GM12878 (cell line): ENCODE data around the gene NAPEPLD.

ENCODE experiments used
- BHLHE40 ChIP-seq, 2 experiments: fragments of 450-650 bp in 1 of 2; IDR thresholded peaks; 2 replicates each; pipeline ENCODE4 v1.6.1; 2011 to 2017; ENCODE audit warnings: low read depth in 2 of 2, borderline replicate concordance in 1 of 2, improper control_type of control experiment in 1 of 2, low read length in 1 of 2, mild to moderate bottlenecking in 1 of 2
- CREM ChIP-seq: IDR thresholded peaks from 2 replicates; pipeline ENCODE4 v1.6.1; 2014; ENCODE audit warnings: antibody characterized with exemption, low read depth
- IKZF2 ChIP-seq, 2 experiments: fragments of 450-650 bp; IDR thresholded peaks; 2 replicates each; pipeline ENCODE4 v1.6.1; 2017; ENCODE audit warnings: mild to moderate bottlenecking in 2 of 2, moderate library complexity in 2 of 2
- JUNB ChIP-seq: IDR thresholded peaks from 2 replicates; pipeline ENCODE4 v1.6.1; 2016; ENCODE audit warnings: antibody characterized with exemption, mild to moderate bottlenecking
- MXI1 ChIP-seq: fragments of 150-350 bp; IDR thresholded peaks from 2 replicates; pipeline ENCODE4 v1.6.1; 2011; ENCODE audit warnings: low read depth, mild to moderate bottlenecking, inconsistent platforms, low read length, improper control_type of control experiment
- NRF1 ChIP-seq: conservative IDR thresholded peaks from 2 replicates; pipeline ENCODE4 v1.6.1; 2011; ENCODE audit warnings: mild to moderate bottlenecking, low read depth, low read length, improper control_type of control experiment
- TF ChIP-seq, protein P1 (sequence below): IDR thresholded peaks from 2 replicates; pipeline ENCODE4 v1.6.1; 2011; ENCODE audit warnings: low read depth, low read length, improper control_type of control experiment, borderline replicate concordance
- TF ChIP-seq, protein P2 (sequence below): fragments of 150-350 bp; IDR thresholded peaks from 2 replicates; pipeline ENCODE4 v1.6.1; 2016; ENCODE audit warnings: low read depth, low read length
- TF ChIP-seq, protein P3 (sequence below): fragments of 150-350 bp; IDR thresholded peaks from 2 replicates; pipeline ENCODE4 v1.6.1; 2014; ENCODE audit warnings: mild to moderate bottlenecking, low read depth, low read length
- TF ChIP-seq, protein P4 (sequence below): fragments of 450-650 bp; IDR thresholded peaks from 2 replicates; pipeline ENCODE4 v1.6.1; 2017; ENCODE audit warnings: antibody characterized with exemption, mild to moderate bottlenecking, moderate library complexity

DNA sequence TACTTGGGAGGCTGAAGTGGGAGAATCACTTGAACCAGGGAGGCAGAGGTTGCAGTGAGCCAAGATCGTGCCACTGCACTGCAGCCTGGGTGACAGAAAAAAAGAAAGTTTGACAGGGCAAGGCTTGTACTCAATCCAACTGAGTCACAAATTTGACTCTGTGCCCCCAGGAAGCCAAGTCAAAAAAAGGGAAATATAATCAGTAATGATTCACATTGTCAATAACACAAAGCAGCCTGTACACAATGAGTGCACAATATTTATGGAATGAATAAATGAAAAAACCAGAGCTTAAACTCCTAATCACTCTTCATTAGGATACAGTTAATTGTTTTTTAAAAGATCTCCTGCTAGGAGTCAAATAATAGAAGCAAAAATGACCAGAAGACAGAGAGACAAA, 6.4 kb downstream of the NAPEPLD start:
- TF ChIP-seq, protein P1, sequence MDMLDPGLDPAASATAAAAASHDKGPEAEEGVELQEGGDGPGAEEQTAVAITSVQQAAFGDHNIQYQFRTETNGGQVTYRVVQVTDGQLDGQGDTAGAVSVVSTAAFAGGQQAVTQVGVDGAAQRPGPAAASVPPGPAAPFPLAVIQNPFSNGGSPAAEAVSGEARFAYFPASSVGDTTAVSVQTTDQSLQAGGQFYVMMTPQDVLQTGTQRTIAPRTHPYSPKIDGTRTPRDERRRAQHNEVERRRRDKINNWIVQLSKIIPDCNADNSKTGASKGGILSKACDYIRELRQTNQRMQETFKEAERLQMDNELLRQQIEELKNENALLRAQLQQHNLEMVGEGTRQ = no peak
- TF ChIP-seq JUNB (no peak), NRF1 (no peak), IKZF2 (IDR thresholded peaks at IDR 0.05) (no peak), BHLHE40 (IDR thresholded peaks at IDR 0.05; ENCODE audit: borderline replicate concordance in 1 of 2, low read depth in 2 of 2, low read length in 1 of 2) (no peak), CREM (no peak), MXI1 (no peak)
- TF ChIP-seq, protein P2, sequence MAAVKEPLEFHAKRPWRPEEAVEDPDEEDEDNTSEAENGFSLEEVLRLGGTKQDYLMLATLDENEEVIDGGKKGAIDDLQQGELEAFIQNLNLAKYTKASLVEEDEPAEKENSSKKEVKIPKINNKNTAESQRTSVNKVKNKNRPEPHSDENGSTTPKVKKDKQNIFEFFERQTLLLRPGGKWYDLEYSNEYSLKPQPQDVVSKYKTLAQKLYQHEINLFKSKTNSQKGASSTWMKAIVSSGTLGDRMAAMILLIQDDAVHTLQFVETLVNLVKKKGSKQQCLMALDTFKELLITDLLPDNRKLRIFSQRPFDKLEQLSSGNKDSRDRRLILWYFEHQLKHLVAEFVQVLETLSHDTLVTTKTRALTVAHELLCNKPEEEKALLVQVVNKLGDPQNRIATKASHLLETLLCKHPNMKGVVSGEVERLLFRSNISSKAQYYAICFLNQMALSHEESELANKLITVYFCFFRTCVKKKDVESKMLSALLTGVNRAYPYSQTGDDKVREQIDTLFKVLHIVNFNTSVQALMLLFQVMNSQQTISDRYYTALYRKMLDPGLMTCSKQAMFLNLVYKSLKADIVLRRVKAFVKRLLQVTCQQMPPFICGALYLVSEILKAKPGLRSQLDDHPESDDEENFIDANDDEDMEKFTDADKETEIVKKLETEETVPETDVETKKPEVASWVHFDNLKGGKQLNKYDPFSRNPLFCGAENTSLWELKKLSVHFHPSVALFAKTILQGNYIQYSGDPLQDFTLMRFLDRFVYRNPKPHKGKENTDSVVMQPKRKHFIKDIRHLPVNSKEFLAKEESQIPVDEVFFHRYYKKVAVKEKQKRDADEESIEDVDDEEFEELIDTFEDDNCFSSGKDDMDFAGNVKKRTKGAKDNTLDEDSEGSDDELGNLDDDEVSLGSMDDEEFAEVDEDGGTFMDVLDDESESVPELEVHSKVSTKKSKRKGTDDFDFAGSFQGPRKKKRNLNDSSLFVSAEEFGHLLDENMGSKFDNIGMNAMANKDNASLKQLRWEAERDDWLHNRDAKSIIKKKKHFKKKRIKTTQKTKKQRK = no peak
- TF ChIP-seq, protein P3, sequence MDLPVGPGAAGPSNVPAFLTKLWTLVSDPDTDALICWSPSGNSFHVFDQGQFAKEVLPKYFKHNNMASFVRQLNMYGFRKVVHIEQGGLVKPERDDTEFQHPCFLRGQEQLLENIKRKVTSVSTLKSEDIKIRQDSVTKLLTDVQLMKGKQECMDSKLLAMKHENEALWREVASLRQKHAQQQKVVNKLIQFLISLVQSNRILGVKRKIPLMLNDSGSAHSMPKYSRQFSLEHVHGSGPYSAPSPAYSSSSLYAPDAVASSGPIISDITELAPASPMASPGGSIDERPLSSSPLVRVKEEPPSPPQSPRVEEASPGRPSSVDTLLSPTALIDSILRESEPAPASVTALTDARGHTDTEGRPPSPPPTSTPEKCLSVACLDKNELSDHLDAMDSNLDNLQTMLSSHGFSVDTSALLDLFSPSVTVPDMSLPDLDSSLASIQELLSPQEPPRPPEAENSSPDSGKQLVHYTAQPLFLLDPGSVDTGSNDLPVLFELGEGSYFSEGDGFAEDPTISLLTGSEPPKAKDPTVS = no peak
- TF ChIP-seq, protein P4, sequence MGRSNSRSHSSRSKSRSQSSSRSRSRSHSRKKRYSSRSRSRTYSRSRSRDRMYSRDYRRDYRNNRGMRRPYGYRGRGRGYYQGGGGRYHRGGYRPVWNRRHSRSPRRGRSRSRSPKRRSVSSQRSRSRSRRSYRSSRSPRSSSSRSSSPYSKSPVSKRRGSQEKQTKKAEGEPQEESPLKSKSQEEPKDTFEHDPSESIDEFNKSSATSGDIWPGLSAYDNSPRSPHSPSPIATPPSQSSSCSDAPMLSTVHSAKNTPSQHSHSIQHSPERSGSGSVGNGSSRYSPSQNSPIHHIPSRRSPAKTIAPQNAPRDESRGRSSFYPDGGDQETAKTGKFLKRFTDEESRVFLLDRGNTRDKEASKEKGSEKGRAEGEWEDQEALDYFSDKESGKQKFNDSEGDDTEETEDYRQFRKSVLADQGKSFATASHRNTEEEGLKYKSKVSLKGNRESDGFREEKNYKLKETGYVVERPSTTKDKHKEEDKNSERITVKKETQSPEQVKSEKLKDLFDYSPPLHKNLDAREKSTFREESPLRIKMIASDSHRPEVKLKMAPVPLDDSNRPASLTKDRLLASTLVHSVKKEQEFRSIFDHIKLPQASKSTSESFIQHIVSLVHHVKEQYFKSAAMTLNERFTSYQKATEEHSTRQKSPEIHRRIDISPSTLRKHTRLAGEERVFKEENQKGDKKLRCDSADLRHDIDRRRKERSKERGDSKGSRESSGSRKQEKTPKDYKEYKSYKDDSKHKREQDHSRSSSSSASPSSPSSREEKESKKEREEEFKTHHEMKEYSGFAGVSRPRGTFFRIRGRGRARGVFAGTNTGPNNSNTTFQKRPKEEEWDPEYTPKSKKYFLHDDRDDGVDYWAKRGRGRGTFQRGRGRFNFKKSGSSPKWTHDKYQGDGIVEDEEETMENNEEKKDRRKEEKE = no peak
